ENCODE data around the gene SYNJ2.
A peak's percentile ranks its signal among the peaks of the same experiment; 100 is the strongest.

SYNJ2 gene

DNA sequence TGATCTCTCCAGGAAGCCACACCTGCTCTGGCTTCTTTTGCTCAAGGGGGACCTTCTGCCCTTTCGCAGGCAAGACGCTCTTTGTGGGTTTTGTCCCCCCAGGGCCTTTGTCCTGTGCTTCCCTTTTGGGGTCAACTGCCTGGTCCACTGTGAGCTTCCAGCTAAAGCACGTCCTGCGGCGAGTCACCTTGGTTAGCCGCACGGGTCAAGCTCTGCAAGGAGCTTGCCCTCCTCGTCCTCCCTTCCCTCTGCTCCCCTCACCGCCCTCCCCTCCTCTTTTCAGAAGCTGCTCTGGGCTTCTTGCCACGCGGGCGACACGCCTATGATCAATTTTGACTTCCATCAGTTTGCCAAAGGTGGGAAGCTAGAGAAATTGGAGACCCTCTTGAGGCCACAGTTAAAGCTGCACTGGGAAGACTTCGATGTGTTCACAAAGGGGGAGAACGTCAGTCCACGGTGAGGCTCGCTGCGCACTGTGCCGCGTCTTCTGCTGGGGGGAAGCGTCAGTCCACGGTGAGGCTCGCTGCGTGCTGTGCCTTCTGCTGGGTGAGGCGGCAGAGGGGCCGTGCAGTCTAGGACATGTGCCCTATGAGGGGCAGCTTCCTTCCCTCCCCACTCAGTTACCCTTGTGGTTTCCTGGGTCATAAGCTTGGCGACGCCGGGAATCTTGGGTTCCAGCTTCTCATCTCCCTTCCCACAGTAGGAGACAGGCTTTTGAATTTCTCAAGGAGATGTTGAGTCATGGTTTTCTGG is 80.2 kb downstream of the SYNJ2 start:
- H3K27ac ChIP-seq, result peak overlapping the region in 5 of 21 experiments; percentile 86 to 91 (median 87)

DNA sequence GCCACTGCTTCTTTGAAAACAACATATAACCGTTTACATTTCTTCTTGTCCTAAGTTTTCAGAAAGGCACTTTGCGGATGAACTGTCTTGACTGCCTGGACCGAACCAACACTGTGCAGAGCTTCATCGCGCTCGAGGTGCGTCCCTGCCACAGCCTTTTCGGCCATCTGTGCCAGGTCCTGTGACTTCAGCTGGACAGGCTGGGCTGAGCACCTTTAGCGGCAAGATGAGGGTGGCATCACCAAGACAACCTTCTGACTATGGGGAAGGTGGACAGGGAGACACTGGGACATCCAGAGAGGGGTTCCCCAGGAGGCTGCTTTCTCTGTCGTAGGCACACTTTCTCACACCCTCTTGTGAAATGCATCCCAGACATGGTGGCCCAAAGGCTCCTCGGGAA is 82.1 kb downstream of the SYNJ2 start:
- H3K27ac ChIP-seq, result no peak overlapping the region
- no peak overlapping the region for H3K4me3 ChIP-seq

More for the DNA sequence above, 80.2 kb downstream of the SYNJ2 start:
- H3K4me3 ChIP-seq, result no peak overlapping the region

DNA sequence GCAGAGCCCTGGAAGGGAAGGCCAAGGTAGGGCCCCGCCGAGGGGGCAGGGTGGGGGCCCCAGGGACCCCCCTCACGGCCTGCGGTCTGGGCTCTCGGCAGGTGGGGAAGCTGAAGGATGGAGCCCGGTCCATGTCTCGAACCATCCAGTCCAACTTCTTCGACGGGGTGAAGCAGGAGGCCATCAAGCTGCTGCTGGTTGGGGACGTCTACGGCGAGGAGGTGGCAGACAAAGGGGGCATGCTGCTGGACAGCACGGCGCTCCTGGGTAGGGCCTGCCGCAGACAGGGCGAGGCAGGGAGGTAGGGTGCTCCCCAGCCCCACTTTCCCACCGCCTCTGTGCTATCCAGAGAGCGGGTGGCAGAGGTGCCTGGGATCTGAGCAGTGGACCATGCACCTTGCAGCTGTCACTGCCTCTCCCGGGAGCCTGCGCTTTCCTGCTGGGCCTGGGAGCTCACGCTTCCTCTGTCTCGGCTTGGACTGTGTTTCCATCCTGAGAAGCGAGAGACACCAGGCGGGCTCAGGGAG is 83.1 kb downstream of the SYNJ2 start:
- H3K27ac ChIP-seq, result peak overlapping the region in 1 of 21 experiments; percentile 0

DNA sequence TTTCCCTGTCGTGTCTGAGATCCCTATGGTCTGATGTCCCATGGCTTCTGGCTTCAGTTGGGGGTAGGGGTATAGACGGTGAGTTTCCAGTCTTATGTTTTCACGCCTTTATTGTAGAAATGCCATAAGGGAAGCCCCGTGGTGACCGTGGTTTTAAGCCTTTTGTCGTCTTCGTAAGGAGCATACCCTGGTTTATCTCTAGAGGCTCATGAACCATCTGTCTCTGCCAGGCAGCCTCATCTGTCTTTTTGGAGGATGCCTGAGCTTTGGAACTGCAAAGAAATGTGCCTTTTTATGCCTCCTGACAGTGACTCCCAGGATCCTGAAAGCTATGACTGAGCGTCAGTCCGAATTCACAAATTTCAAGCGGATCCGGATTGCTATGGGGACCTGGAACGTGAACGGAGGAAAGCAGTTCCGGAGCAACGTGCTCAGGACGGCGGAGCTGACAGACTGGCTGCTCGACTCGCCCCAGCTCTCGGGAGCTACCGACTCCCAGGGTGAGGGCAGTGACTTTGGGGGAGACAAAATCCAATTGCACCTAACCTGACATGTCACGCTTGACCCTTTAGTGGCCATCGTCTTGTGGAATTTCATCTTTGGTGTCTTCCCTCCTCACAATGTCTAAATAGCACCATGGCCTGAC is 84.6 kb downstream of the SYNJ2 start:
- Histone ChIP-seq H3K27ac (no peak overlapping the region), H3K4me3 (no peak overlapping the region)

More for the DNA sequence above, 83.1 kb downstream of the SYNJ2 start:
- H3K4me3 ChIP-seq, result no peak overlapping the region

DNA sequence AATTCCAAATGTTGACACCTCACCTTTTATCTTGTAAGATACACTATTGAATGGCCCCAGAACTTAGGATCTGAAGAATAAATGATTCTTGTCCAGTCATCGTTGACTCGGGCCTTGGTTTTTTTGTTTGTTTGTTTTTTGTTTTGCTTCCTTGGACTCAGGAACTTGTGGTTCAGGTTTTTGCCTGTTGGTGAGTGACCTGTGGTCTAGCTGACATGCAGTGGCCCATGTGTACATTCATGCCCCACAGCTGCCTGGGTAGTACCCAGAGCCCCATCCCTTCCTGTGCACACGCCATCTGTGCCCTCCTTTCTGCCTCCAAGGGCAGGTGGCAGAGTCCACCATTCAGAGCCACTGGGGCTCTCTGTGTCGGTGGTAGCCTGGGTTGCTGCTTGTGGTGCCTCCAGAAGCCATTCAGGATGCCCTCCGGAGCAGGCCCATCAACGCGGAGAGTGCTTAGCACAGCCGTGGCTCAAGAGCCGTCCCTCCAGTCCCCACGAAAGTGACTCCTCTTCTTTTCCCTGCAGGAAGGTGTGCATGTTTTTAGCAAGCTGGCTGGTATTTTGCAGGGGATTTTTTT is 85.9 kb downstream of the SYNJ2 start:
- peak overlapping the region in 1 of 21 experiments; percentile 76 for H3K27ac ChIP-seq
- no peak overlapping the region for H3K4me3 ChIP-seq

DNA sequence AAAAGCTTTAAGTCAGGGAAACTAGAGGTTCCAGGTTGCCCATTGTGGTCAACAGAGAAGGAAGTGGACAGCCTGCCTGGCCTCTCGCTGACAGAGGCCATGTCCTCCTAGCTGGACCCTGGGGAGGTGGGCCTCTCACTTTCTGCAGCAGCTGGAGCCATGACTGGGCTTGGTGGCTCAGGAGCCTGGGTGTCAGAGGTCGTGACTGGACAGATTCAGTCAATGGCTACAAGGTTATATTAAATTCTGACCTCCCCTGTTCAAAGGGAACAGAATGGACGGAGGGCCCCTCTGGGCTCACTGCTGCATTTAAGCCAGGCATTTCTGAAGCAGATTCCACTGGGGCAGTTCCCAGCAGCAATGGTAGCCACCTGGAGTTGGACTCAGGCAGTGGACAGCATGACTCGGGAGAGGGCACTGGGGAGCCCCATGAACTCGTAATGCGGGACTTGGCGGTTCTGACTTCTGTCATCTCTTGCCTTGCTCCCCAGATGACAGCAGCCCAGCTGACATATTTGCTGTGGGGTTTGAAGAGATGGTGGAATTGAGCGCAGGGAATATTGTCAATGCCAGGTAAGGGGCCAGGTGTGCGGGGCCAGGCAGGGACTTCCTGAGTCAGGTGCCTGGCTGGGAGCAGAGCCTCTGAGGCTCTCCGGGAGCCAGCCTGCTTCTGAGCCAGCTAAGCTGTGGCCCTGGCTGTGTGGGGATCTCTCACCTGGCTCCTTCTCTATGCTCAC is 86.7 kb downstream of the SYNJ2 start:
- Histone ChIP-seq H3K27ac (peak overlapping the region in 15 of 21 experiments; percentile 2 to 76 (median 48)), H3K4me3 (no peak overlapping the region)

DNA sequence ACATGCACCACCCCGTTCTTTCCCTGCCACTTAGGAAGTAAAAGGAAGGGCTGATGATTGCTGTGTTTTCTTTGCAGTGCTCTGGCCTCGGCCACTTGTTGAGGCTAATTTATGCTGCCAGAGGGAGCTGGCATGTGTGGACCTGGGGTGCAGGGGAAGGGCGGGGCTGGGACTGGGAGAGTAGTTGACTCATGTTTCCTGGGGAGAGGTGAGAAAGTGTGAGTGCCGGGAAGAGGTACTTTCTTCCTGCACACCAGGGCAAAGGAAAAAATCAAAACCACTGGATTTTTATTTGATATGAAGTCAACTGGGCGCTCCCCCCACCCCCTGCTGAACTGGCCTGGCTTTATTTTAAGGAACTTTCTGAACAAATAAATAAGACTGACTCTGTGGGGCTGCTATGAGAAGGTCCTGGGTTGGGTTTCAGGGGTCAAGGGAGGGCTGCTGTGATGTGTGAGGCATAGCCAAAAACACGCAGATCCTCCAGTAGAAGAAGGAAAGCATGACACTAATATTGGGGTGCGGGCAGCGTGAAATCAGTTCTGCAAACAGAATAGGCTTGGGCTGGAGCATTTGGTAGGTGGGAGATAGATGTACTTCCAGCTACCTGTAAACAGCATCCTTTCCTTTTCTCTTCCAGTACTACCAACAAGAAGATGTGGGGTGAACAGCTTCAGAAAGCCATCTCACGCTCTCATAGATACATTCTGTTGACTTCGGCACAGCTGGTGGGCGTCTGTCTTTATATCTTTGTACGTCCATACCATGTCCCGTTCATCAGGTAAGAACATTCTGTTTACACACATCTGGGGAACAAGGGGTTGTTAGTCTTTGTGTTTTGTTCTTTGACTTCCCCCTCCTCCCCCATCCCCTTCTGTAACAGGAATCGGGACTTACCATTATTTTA is 87.5 kb downstream of the SYNJ2 start:
- Histone ChIP-seq H3K27ac (peak overlapping the region in 16 of 21 experiments; percentile 10 to 76 (median 54)), H3K4me3 (no peak overlapping the region)

DNA sequence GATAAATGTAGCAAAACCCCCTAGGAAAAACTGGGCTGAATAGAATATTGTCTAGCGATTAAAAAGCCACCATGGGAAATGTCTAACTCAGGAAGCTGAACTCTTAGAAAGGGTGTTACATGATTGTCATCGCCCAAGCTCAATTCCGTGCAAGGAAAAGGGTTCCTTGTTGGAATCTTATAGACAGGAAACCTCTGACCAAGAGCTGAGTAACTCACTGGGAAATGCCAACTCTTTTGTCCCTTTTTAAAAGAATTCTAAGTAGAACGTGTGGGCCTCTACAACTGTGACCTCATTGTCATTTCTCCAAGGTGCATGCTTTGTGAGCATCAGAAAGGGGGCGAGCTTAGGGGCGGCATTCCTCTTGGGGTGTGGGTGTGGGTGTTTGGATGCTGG is 88.1 kb downstream of the SYNJ2 start:
- Histone ChIP-seq H3K27ac (peak overlapping the region in 6 of 21 experiments; percentile 16 to 72 (median 38)), H3K4me3 (no peak overlapping the region)

DNA sequence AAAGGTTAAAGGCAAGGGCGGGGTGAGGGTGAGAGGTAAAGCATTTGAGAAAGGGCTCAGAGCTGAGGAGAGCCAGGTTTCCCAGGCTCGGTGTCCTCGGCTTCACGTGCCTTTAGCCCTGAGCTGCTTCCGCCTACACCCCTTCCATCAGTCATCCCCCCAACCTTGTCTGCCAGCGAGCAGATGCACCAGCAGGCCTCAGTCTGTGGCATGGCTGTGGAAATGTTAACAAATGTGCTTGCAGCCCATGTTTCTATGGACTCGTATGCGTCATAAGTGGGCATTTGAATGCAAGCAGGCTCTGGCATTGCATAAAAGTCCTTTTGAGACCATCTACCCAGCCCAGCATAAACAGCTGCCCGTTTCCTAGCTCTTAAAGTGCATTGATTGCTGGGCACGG is 88.8 kb downstream of the SYNJ2 start:
- no peak overlapping the region for H3K4me3 ChIP-seq
- H3K27ac ChIP-seq, result peak overlapping the region in 5 of 21 experiments; percentile 21 to 71 (median 34)

DNA sequence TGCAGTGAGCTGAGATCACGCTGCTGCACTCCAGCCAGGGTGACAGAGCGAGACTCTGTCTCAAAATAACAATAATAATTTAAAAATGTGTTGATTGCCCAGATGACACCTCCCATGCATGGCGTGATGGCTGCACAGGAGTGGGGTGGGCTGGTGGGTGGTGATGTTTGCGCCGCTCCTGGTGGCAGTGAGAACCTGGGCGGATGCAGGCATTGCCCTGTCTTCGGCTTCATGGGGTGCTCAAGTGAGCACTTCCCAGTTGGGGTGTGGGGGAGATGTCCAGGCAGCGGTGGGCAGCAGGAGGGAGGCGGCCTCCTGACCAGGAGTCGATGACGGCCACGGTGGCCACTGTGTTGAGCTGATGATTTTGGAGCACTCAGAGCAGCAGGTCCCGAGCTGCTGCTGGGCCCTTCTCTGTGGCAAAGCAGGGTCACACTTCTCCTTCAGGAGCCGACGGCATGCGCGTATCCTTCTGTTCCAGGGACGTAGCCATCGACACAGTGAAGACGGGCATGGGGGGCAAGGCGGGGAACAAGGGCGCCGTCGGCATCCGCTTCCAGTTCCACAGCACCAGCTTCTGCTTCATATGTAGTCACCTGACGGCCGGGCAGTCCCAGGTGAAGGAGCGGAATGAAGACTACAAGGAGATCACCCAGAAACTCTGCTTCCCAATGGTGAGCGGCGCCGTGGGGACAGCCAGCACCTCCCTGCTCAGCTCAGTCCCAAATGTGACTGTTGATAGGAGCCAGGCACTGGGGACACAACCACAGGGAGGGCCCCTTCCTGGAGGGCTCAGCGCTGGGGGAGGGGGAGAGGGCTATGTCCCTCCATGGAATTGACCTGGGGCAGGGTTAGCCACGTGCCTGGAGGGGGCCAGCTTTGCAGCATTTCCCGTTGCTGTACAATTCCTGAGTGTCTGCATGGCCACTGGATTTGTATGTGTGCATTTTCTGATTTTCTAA is 89.7 kb downstream of the SYNJ2 start:
- H3K27ac ChIP-seq, result peak overlapping the region in 1 of 21 experiments; percentile 7

DNA sequence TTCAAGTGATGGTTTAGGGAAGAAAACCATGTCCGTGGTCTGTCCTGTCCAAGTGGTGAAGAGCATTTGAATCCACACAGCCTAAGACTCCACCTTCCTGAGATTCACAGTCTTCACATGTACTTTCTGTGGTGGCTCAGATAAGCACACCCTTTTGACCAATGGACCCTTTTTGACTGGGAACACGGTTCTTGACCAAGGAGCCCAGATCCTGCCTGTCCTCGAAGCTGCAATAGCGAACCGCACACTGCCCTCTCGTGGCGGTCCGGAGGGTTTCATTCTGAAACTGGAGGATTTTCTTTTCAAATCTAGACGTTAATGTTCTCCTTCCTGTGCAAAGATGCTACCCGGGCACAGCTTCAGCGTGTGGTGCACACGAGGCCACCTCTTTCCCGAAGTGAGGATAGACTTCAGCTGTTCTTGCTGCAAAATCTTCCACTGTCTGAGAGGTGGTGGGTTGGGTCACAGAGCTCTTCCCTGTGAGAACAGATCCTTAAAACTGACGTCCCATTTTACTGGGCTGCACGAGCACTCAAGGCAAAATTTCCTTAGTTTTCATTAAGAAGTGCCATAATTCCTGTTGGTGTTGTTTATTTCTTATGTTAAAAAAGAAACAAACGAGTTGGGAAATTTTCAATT is 90.5 kb downstream of the SYNJ2 start:
- Histone ChIP-seq H3K27ac (peak overlapping the region in 1 of 21 experiments; percentile 7), H3K4me3 (no peak overlapping the region)

More for the DNA sequence above, 89.7 kb downstream of the SYNJ2 start:
- H3K4me3 ChIP-seq, result no peak overlapping the region

DNA sequence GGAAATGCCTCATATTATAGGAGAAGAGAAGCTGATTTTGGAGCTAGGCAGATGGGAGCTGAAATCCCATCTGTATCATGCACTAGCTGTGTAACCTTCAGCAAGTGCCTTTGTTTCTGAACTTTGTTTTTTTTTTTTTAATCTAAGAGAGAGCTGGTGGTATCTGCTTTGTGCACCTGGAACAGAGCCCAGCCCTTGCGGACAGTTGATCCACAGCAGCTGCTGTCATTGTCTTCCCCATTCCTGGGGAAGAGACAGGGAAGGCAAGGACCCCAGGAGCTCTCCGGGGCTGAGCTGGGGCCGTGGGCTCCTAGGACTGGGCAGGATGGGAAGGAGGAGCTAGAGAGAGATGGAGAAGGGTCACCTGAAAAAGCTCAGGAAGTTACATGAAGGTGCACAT is 92.1 kb downstream of the SYNJ2 start:
- no peak overlapping the region for H3K4me3 ChIP-seq
- H3K27ac ChIP-seq, result no peak overlapping the region

DNA sequence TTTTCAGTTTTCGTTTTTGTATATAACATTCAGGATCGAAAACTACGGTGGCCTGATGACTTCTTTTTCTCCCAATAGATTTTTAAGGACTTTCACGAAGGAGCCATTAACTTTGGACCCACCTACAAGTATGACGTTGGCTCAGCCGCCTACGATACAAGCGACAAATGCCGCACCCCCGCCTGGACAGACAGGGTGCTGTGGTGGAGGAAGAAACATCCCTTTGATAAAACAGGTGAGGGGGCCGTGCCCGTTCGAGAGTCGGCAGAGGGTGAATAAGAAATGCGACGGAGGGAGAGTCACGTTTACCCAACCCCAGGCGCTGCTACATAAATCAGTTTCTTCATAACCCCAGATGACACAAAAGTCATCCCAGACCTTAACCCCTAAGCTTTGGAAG is 94.9 kb downstream of the SYNJ2 start:
- H3K27ac ChIP-seq, result no peak overlapping the region
- no peak overlapping the region for H3K4me3 ChIP-seq

DNA sequence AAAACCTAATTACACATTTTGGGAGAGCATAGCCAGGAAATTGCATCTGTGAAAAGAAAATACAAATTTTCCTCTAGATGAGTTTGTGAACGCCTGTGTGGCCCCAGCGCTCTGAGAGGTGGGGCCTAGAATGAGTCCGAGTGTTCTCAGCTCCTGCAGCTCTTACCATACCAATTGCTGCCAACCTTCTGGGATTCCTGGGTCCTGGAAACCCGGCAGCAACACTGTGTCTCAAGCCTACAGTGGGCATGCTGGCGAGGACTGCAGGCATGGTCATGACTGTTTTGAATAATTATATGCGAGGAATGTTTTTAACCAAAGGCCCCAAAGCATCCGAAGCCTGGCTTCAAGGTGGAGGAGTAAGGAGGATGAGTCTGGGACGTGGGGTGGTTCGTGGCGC is 96.0 kb downstream of the SYNJ2 start:
- Histone ChIP-seq H3K27ac (no peak overlapping the region), H3K4me3 (no peak overlapping the region)

DNA sequence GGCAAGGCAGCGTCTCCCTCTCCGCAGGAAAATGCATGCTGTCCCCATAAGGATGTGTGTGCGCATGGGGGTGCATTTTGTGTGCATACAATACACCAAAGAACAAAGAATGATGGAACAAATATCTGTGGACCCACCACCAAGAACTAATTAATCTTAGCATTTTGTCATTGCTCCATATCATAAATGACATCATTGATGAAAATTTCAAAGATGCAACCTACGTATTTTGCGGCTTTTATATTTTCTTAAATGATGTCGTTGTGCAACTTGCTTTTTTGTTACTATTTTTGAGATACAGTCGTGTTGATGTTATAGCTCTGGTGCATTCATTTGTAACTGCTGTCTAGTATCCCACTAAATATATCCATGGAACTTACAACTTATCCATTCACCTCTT is 96.7 kb downstream of the SYNJ2 start:
- no peak overlapping the region for H3K4me3 ChIP-seq
- no peak overlapping the region for H3K27ac ChIP-seq

DNA sequence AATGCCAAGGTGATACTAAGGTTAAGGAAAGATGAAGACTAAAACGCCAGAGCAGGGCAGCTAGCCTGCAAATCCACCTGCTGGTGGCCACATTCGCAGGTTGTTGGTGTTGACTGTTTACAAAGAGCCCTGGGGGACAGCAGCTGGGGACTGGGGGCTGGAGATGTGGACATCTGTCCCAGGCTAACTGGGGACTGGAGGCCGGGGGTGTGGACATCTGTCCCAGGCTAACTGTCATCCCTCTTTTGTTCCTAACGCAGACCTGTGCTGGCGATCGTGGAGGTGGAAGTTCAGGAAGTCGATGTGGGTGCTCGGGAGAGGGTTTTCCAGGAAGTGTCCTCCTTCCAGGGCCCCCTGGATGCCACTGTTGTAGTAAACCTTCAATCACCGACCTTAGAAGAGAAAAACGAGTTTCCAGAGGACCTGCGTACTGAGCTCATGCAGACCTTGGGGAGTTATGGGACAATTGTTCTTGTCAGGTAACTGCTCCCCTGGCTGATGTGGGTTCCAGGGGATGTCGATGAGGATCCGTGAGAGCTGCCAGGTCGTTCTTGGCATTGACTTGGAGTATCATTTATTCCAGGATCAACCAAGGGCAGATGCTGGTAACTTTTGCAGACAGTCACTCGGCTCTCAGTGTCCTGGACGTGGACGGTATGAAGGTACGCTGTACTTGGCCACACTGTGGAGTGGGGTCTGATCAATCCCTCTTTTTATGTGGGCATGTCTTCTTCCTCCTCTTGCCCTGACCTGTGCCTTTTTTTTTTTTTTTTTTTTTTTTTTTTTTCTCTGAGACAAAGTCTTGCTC is 99.4 kb downstream of the SYNJ2 start:
- Histone ChIP-seq H3K4me3 (no peak overlapping the region), H3K27ac (no peak overlapping the region)

DNA sequence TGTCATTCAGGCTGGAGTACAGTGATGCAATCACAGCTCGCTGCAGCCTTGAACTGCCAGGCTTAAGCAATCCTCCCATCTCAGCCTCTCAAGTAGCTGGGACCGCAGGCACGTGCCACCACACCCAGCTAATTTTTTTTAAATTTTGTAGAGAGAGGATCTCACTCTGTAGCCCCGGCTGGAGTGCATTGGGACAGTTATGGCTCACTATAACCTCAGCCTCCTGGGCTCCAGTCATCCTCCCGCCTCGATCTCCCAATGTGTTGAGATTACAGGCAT is 99.9 kb downstream of the SYNJ2 start:
- Histone ChIP-seq H3K27ac (no peak overlapping the region), H3K4me3 (no peak overlapping the region)

Data from skin epidermis (tissue), 12 donors.